Chondrocyte (in vitro differentiated cells): ENCODE data around the gene IL17B. TPM values are rescaled to one million over a fixed set of nuclear protein-coding genes. Genes with fewer than 3 reads are reported as not detected.

ENCODE experiments used
- DNase-seq: peaks from one replicate; pipeline ENCODE4 v3.0.0; 2021; ENCODE audit warnings: mixed read lengths, low spot score
- H3K27ac Mint-ChIP-seq: one replicate; pipeline ENCODE4 v1.8.0; 2021; ENCODE audit warnings: mild to moderate bottlenecking, moderate library complexity, mixed read lengths; ENCODE audit not compliant: unreplicated experiment
- H3K27me3 Mint-ChIP-seq: 2 replicates; pipeline ENCODE4 v1.8.0; 2021; ENCODE audit warnings: low read depth, mixed read lengths
- H3K36me3 Mint-ChIP-seq: 2 replicates; pipeline ENCODE4 v1.8.0; 2021; ENCODE audit warnings: low read depth, mixed read lengths
- H3K4me1 Mint-ChIP-seq: 2 replicates; pipeline ENCODE4 v1.8.0; 2021; ENCODE audit warnings: low read depth, mild to moderate bottlenecking, mixed read lengths
- H3K4me3 Mint-ChIP-seq: one replicate; pipeline ENCODE4 v1.8.0; 2021; ENCODE audit warnings: mild to moderate bottlenecking, moderate library complexity, mixed read lengths; ENCODE audit not compliant: unreplicated experiment
- H3K9me3 Mint-ChIP-seq: 2 replicates; pipeline ENCODE4 v1.8.0; 2021; ENCODE audit warnings: low read depth, mixed read lengths
- CTCF ChIP-seq: fragments of 200-600 bp; sonication (generic); IDR thresholded peaks from 2 replicates; pipeline ENCODE4 v1.5.0; 2021; ENCODE audit warnings: antibody characterized with exemption, mild to moderate bottlenecking, moderate library complexity
- total RNA-seq: library from RNA; stranded (reverse); gene quantifications from 3 replicates; pipeline ENCODE4 v1.2.1, GENCODE V29; 2021

Gene IL17B
- total RNA-seq, 1 donor from 2014 or later, result 4.6 TPM

- no peaks in the 10 kb centered on the region for H3K9me3 Mint-ChIP-seq
- no peak for DNase-seq
- no peaks in the 10 kb centered on the region for H3K36me3 Mint-ChIP-seq
- H3K4me3 Mint-ChIP-seq, result no peak overlapping the region
- no peaks in the 10 kb centered on the region for H3K27me3 Mint-ChIP-seq
- no peak overlapping the region for H3K27ac Mint-ChIP-seq
- no peak for TF ChIP-seq CTCF
- H3K4me1 Mint-ChIP-seq, result peaks cover 19% of the 10 kb centered on the region
These were observed 6.2 kb downstream of the IL17B start for GRCh38 chr5:149372932-149373331.

- H3K4me3 Mint-ChIP-seq, result no peak overlapping the region
- TF ChIP-seq CTCF, result no peak
- H3K4me1 Mint-ChIP-seq, result peaks cover 26% of the 10 kb centered on the region
- no peak for DNase-seq
- no peak overlapping the region for H3K27ac Mint-ChIP-seq
- H3K27me3 Mint-ChIP-seq, result no peaks in the 10 kb centered on the region
- no peaks in the 10 kb centered on the region for H3K36me3 Mint-ChIP-seq
- H3K9me3 Mint-ChIP-seq, result no peaks in the 10 kb centered on the region
These were observed 6.9 kb downstream of the IL17B start for GRCh38 chr5:149372076-149372795.

- H3K27me3 Mint-ChIP-seq, result no peaks in the 10 kb centered on the region
- H3K36me3 Mint-ChIP-seq, result no peaks in the 10 kb centered on the region
- TF ChIP-seq CTCF, result peak; percentile 83
- no peak overlapping the region for H3K27ac Mint-ChIP-seq
- H3K4me1 Mint-ChIP-seq, result peaks cover 28% of the 10 kb centered on the region
- DNase-seq, result no peak
- H3K9me3 Mint-ChIP-seq, result no peaks in the 10 kb centered on the region
- no peak overlapping the region for H3K4me3 Mint-ChIP-seq
These were observed 7.7 kb downstream of the IL17B start for GRCh38 chr5:149371296-149371962.

- no peaks in the 10 kb centered on the region for H3K27me3 Mint-ChIP-seq
- no peak for DNase-seq
- H3K4me1 Mint-ChIP-seq, result peaks cover 28% of the 10 kb centered on the region
- no peaks in the 10 kb centered on the region for H3K36me3 Mint-ChIP-seq
- H3K27ac Mint-ChIP-seq, result no peak overlapping the region
- no peak for TF ChIP-seq CTCF
- H3K9me3 Mint-ChIP-seq, result no peaks in the 10 kb centered on the region
- H3K4me3 Mint-ChIP-seq, result no peak overlapping the region
These were observed 8.2 kb downstream of the IL17B start for GRCh38 chr5:149370878-149371277.

GRCh38 chr5:149367972-149368645 lies 11.0 kb downstream of the IL17B start:
- Mint-ChIP-seq H3K36me3 (no peaks in the 10 kb centered on the region), H3K4me3 (no peak overlapping the region), H3K9me3 (no peaks in the 10 kb centered on the region), H3K27me3 (no peaks in the 10 kb centered on the region), H3K4me1 (peaks cover 28% of the 10 kb centered on the region), H3K27ac (no peak overlapping the region)
- TF ChIP-seq CTCF, result no peak
- DNase-seq, result no peak
